ENCODE results near the gene TMEM132C.

DNA sequence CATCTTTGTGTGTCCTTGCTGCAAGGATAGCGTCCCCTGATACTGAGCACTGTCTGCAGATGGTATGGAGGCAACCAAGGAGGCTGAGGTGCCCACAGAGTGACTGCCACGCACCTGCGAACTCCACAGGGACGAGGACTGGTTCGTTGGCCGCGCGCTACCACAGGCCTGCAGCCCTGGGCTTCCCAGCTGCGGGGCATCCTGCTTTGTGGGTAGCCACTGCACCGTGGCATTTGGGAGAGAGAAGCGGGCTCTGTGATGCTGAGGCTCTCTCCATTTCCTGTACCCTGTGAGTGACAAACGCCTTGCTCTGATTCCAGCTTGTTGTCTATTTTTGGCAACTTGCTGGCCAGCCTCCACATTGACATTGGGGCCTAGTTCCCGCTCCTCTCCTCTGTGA is 480.5 kb downstream of the TMEM132C start:
- TF ChIP-seq, protein P1, sequence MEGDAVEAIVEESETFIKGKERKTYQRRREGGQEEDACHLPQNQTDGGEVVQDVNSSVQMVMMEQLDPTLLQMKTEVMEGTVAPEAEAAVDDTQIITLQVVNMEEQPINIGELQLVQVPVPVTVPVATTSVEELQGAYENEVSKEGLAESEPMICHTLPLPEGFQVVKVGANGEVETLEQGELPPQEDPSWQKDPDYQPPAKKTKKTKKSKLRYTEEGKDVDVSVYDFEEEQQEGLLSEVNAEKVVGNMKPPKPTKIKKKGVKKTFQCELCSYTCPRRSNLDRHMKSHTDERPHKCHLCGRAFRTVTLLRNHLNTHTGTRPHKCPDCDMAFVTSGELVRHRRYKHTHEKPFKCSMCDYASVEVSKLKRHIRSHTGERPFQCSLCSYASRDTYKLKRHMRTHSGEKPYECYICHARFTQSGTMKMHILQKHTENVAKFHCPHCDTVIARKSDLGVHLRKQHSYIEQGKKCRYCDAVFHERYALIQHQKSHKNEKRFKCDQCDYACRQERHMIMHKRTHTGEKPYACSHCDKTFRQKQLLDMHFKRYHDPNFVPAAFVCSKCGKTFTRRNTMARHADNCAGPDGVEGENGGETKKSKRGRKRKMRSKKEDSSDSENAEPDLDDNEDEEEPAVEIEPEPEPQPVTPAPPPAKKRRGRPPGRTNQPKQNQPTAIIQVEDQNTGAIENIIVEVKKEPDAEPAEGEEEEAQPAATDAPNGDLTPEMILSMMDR (conservative IDR thresholded peaks at IDR 0.05): no peak
- TF ChIP-seq ZFX (IDR thresholded peaks at IDR 0.05): no peak

All from C4-2B (cell line).